ENCODE measurements around the gene SAG. TPM values are rescaled to one million over a fixed set of nuclear protein-coding genes. Genes with fewer than 3 reads are reported as not detected.
"Not testable (repeated sequence)": the region's sequence is repeated elsewhere in the genome, so short reads cannot be mapped to it uniquely, and the experiment has no call there.

The SAG gene
- total RNA-seq, 1 donor from 2014 or later, result not detected

GRCh38 chr2:233371641-233372040 is 64.0 kb downstream of the SAG start:
- TF ChIP-seq CTCF (IDR thresholded peaks at IDR 0.05; ENCODE audit: partially characterized antibody, unreplicated experiment), result no peak
- Mint-ChIP-seq H3K27ac (ENCODE audit: unreplicated experiment) (no peak overlapping the region), H3K9me3 (ENCODE audit: unreplicated experiment) (no peaks in the 10 kb centered on the region)

GRCh38 chr2:233372855-233373254 is 65.2 kb downstream of the SAG start:
- Mint-ChIP-seq H3K4me3 (ENCODE audit: unreplicated experiment) (no peak overlapping the region), H3K4me1 (ENCODE audit: low read depth, unreplicated experiment) (peaks cover 21% of the 10 kb centered on the region), H3K9me3 (ENCODE audit: unreplicated experiment) (no peaks in the 10 kb centered on the region), H3K27me3 (ENCODE audit: unreplicated experiment) (peaks cover 1% of the 10 kb centered on the region), H3K36me3 (ENCODE audit: unreplicated experiment) (no peaks in the 10 kb centered on the region), H3K27ac (ENCODE audit: unreplicated experiment) (no peak overlapping the region)
- DNase-seq, result no peak
- no peak for TF ChIP-seq CTCF (IDR thresholded peaks at IDR 0.05; ENCODE audit: partially characterized antibody, unreplicated experiment)

More at GRCh38 chr2:233371641-233372040, 64.0 kb downstream of the SAG start:
- no peaks in the 10 kb centered on the region for H3K36me3 Mint-ChIP-seq (ENCODE audit: unreplicated experiment)
- DNase-seq, result no peak
- H3K27me3 Mint-ChIP-seq (ENCODE audit: unreplicated experiment), result peaks cover 1% of the 10 kb centered on the region
- H3K4me3 Mint-ChIP-seq (ENCODE audit: unreplicated experiment), result no peak overlapping the region
- H3K4me1 Mint-ChIP-seq (ENCODE audit: low read depth, unreplicated experiment), result peaks cover 21% of the 10 kb centered on the region

GRCh38 chr2:233373316-233373715 is 65.7 kb downstream of the SAG start:
- peaks cover 21% of the 10 kb centered on the region for H3K4me1 Mint-ChIP-seq (ENCODE audit: low read depth, unreplicated experiment)
- H3K4me3 Mint-ChIP-seq (ENCODE audit: unreplicated experiment), result no peak overlapping the region
- H3K27ac Mint-ChIP-seq (ENCODE audit: unreplicated experiment), result no peak overlapping the region
- no peaks in the 10 kb centered on the region for H3K9me3 Mint-ChIP-seq (ENCODE audit: unreplicated experiment)
- TF ChIP-seq CTCF (IDR thresholded peaks at IDR 0.05; ENCODE audit: partially characterized antibody, unreplicated experiment), result no peak
- DNase-seq, result no peak
- H3K27me3 Mint-ChIP-seq (ENCODE audit: unreplicated experiment), result peaks cover 1% of the 10 kb centered on the region
- no peaks in the 10 kb centered on the region for H3K36me3 Mint-ChIP-seq (ENCODE audit: unreplicated experiment)

GRCh38 chr2:233374776-233375175 is 67.2 kb downstream of the SAG start:
- H3K27me3 Mint-ChIP-seq (ENCODE audit: unreplicated experiment); H3K4me3 Mint-ChIP-seq (ENCODE audit: unreplicated experiment); H3K9me3 Mint-ChIP-seq (ENCODE audit: unreplicated experiment); H3K36me3 Mint-ChIP-seq (ENCODE audit: unreplicated experiment); DNase-seq; H3K27ac Mint-ChIP-seq (ENCODE audit: unreplicated experiment): not testable (repeated sequence)
- H3K4me1 Mint-ChIP-seq (ENCODE audit: low read depth, unreplicated experiment), result peaks cover 13% of the 10 kb centered on the region

- no peak for DNase-seq
- Mint-ChIP-seq H3K4me3 (ENCODE audit: unreplicated experiment) (no peak overlapping the region), H3K27me3 (ENCODE audit: unreplicated experiment) (no peaks in the 10 kb centered on the region), H3K27ac (ENCODE audit: unreplicated experiment) (no peak overlapping the region), H3K4me1 (ENCODE audit: low read depth, unreplicated experiment) (peaks cover 17% of the 10 kb centered on the region), H3K9me3 (ENCODE audit: unreplicated experiment) (peaks cover 2% of the 10 kb centered on the region), H3K36me3 (ENCODE audit: unreplicated experiment) (no peaks in the 10 kb centered on the region)
- no peak for TF ChIP-seq CTCF (IDR thresholded peaks at IDR 0.05; ENCODE audit: partially characterized antibody, unreplicated experiment)
Observed at GRCh38 chr2:233375490-233376314, 68.1 kb downstream of the SAG start.

Measured in glutamatergic neuron (in vitro differentiated cells).